H9 (cell line): ENCODE measurements around the gene CDHR5. TPM values are rescaled to one million over a fixed set of nuclear protein-coding genes. Genes with fewer than 3 reads are reported as not detected.

Experiments used
- DNase-seq: peaks from one replicate; pipeline ENCODE4 v3.0.0-alpha.2; 2017
- H2AFZ ChIP-seq: one replicate; pipeline ENCODE4 v1.6.1; 2013; ENCODE audit warnings: mild to moderate bottlenecking, low read length, control low read depth, moderate library complexity
- H2AK5ac ChIP-seq: 2 replicates; pipeline ENCODE4 v1.6.1; 2013; ENCODE audit warnings: low read length, control low read depth, mixed read lengths; ENCODE audit not compliant: insufficient read length
- H2BK120ac ChIP-seq: one replicate; pipeline ENCODE4 v1.6.1; 2013; ENCODE audit warnings: low read depth, mild to moderate bottlenecking, low read length, control low read depth, inconsistent platforms; ENCODE audit not compliant: poor library complexity, severe bottlenecking
- H2BK12ac ChIP-seq: 2 replicates; pipeline ENCODE4 v1.6.1; 2013; ENCODE audit warnings: low read length, control low read depth, mixed read lengths, low read depth; ENCODE audit not compliant: insufficient read length
- H2BK15ac ChIP-seq: 2 replicates; pipeline ENCODE4 v1.6.1; 2013; ENCODE audit warnings: low read depth, low read length, control low read depth
- H2BK20ac ChIP-seq: one replicate; pipeline ENCODE4 v1.6.1; 2013; ENCODE audit warnings: low read depth, mild to moderate bottlenecking, low read length, control low read depth, inconsistent platforms; ENCODE audit not compliant: poor library complexity, severe bottlenecking
- H2BK5ac ChIP-seq: 2 replicates; pipeline ENCODE4 v1.6.1; 2013; ENCODE audit warnings: low read length, control low read depth, mixed read lengths; ENCODE audit not compliant: insufficient read length
- H3K14ac ChIP-seq: 2 replicates; pipeline ENCODE4 v1.6.1; 2013; ENCODE audit warnings: low read length, control low read depth; ENCODE audit not compliant: insufficient read depth
- H3K18ac ChIP-seq: 2 replicates; pipeline ENCODE4 v1.6.1; 2013; ENCODE audit warnings: low read depth, mild to moderate bottlenecking, mixed read lengths, low read length, control low read depth; ENCODE audit not compliant: insufficient read length
- H3K23ac ChIP-seq: 2 replicates; pipeline ENCODE4 v1.6.1; 2013; ENCODE audit warnings: low read length, control low read depth, mixed read lengths, low read depth; ENCODE audit not compliant: insufficient read length
- H3K23me2 ChIP-seq: 2 replicates; pipeline ENCODE4 v1.6.1; 2013; ENCODE audit warnings: low read depth, mild to moderate bottlenecking, mixed read lengths, low read length, control low read depth; ENCODE audit not compliant: insufficient read length, poor library complexity, severe bottlenecking
- H3K27ac ChIP-seq: 2 replicates; pipeline ENCODE4 v1.5.1; 2013; ENCODE audit warnings: low read length, control low read depth, mixed read lengths, low read depth; ENCODE audit not compliant: insufficient read length
- H3K27me3 ChIP-seq: 2 replicates; pipeline ENCODE4 v1.6.1; 2013; ENCODE audit warnings: low read length, control low read depth, inconsistent platforms; ENCODE audit not compliant: insufficient read depth
- H3K4ac ChIP-seq: 2 replicates; pipeline ENCODE4 v1.6.1; 2013; ENCODE audit warnings: low read depth, mild to moderate bottlenecking, control low read depth, inconsistent platforms, low read length, moderate library complexity
- H3K4me1 ChIP-seq: 2 replicates; pipeline ENCODE4 v1.6.1; 2013; ENCODE audit warnings: low read length, control low read depth, inconsistent platforms; ENCODE audit not compliant: insufficient read depth
- H3K4me2 ChIP-seq: 2 replicates; pipeline ENCODE4 v1.6.1; 2013; ENCODE audit warnings: low read length, control low read depth, mixed read lengths; ENCODE audit not compliant: insufficient read length, insufficient read depth
- H3K56ac ChIP-seq: 2 replicates; pipeline ENCODE4 v1.6.1; 2013; ENCODE audit warnings: low read depth, mild to moderate bottlenecking, mixed read lengths, low read length, control low read depth; ENCODE audit not compliant: insufficient read length
- H3K79me1 ChIP-seq: 2 replicates; pipeline ENCODE4 v1.6.1; 2013; ENCODE audit warnings: low read depth, mild to moderate bottlenecking, moderate library complexity, low read length, control low read depth, inconsistent platforms; ENCODE audit not compliant: insufficient read depth, poor library complexity, severe bottlenecking
- H3K79me2 ChIP-seq: 2 replicates; pipeline ENCODE4 v1.6.1; 2013; ENCODE audit warnings: low read length, control low read depth, inconsistent platforms; ENCODE audit not compliant: insufficient read depth
- H3K9ac ChIP-seq: 2 replicates; pipeline ENCODE4 v1.6.1; 2013; ENCODE audit warnings: low read length, control low read depth, mixed read lengths; ENCODE audit not compliant: insufficient read length; ENCODE audit errors: extremely low read depth
- H3K9me3 ChIP-seq: one replicate; pipeline ENCODE4 v1.6.1; 2013; ENCODE audit warnings: low read depth, low read length, inconsistent platforms; ENCODE audit not compliant: control insufficient read depth
- H3T11ph ChIP-seq: one replicate; pipeline ENCODE4 v1.6.1; 2013; ENCODE audit warnings: mild to moderate bottlenecking, low read length, control low read depth, inconsistent platforms
- H4K20me1 ChIP-seq: one replicate; pipeline ENCODE4 v1.6.1; 2013; ENCODE audit not compliant: control insufficient read depth, insufficient read length, insufficient read depth
- H4K5ac ChIP-seq: 2 replicates; pipeline ENCODE4 v1.6.1; 2013; ENCODE audit warnings: low read depth, mild to moderate bottlenecking, mixed read lengths, low read length, control low read depth; ENCODE audit not compliant: insufficient read length
- H4K8ac ChIP-seq: replicated peaks from 2 replicates; pipeline ENCODE4 v1.6.1; 2013; ENCODE audit warnings: low read length, control low read depth, mixed read lengths, low read depth; ENCODE audit not compliant: insufficient read length
- H4K91ac ChIP-seq: 2 replicates; pipeline ENCODE4 v1.6.1; 2013; ENCODE audit warnings: low read depth, mild to moderate bottlenecking, moderate library complexity, mixed read lengths, low read length, control low read depth; ENCODE audit not compliant: insufficient read length
- H3K27ac Mint-ChIP-seq, 3 experiments: 2 replicates in 2 of 3; 3 replicates in 1 of 3; pipeline ENCODE4 v1.8.0; 2020 to 2021; ENCODE audit warnings: mixed read lengths in 3 of 3, mild to moderate bottlenecking in 1 of 3, moderate library complexity in 1 of 3
- H3K27me3 Mint-ChIP-seq: 2 replicates; pipeline ENCODE4 v1.8.0; 2021; ENCODE audit warnings: low read depth, mild to moderate bottlenecking, moderate library complexity, mixed read lengths
- H3K36me3 Mint-ChIP-seq, 3 experiments: 2 replicates in 2 of 3; 3 replicates in 1 of 3; pipeline ENCODE4 v1.8.0; 2020 to 2021; ENCODE audit warnings: low read depth in 3 of 3, mixed read lengths in 3 of 3; ENCODE audit not compliant: insufficient read depth in 1 of 3
- H3K4me1 Mint-ChIP-seq, 2 experiments: 2 replicates each; pipeline ENCODE4 v1.8.0; 2020; ENCODE audit warnings: mixed read lengths in 2 of 2
- H3K4me3 Mint-ChIP-seq, 2 experiments: 2 replicates in 1 of 2; 3 replicates in 1 of 2; pipeline ENCODE4 v1.8.0; 2020 to 2021; ENCODE audit warnings: mild to moderate bottlenecking in 2 of 2, mixed read lengths in 2 of 2, moderate library complexity in 1 of 2
- H3K9me3 Mint-ChIP-seq, 2 experiments: 2 replicates in 1 of 2; 3 replicates in 1 of 2; pipeline ENCODE4 v1.8.0; 2020; ENCODE audit warnings: mild to moderate bottlenecking in 2 of 2, mixed read lengths in 2 of 2, moderate library complexity in 1 of 2
- WGBS: extraction: QIAGEN DNeasy Blood & Tissue Kit; methylation state at CpG from one replicate; pipeline ENCODE4 v1.1.7; 2013; ENCODE audit warnings: missing lambda C conversion rate, low lambda C conversion rate, mixed read lengths; ENCODE audit not compliant: insufficient read length; ENCODE audit errors: extremely low coverage; 5-methylcytosine and 5-hydroxymethylcytosine counted together
- total RNA-seq: library from RNA; stranded (reverse); gene quantifications from 2 replicates; pipeline ENCODE4 v1.2.1, GENCODE V29; 2021
- TF ChIP-seq, protein P1 (sequence below): fragments of 200-600 bp; sonication (generic); conservative IDR thresholded peaks from 3 replicates; pipeline ENCODE4 v1.8.0; 2021; ENCODE audit warnings: antibody characterized with exemption, mild to moderate bottlenecking

Gene CDHR5
- total RNA-seq, 1 experiment from 2014 or later, result not detected

DNA sequence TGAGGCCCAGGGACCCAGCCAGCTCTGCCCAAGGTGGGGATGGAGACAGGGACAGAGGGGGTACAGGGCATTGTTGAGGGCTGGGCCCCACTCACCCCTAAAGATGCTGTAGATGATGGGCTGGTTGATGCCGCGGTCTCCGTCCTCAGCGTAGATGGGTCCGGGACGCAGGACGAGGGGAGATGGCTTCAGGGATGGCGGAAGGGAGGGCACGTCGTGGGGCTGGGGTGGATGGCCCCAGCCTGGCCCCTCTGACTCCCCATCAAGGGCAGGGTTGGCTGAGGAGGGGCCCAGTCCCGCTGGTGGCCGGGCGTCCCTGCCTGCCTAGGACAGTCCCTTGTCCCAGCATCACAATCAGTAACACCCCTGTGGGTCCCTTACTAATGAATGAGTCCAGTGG, 4.6 kb downstream of the CDHR5 start:
- Histone ChIP-seq H3K23ac (no peak overlapping the region), H2BK15ac (no peak overlapping the region), H4K8ac (no peak overlapping the region), H3K23me2 (peaks cover 4% of the 10 kb centered on the region), H3K4me1 (no peaks in the 10 kb centered on the region), H2BK120ac (no peak overlapping the region), H3K4ac (no peak overlapping the region), H2BK12ac (no peak overlapping the region), H3T11ph (no peak overlapping the region), H2BK5ac (no peak overlapping the region), H3K18ac (no peak overlapping the region), H2AK5ac (no peak overlapping the region), H4K5ac (no peak overlapping the region), H3K9me3 (no peaks in the 10 kb centered on the region), H3K56ac (no peak overlapping the region), H4K20me1 (no peaks in the 10 kb centered on the region), H2BK20ac (no peak overlapping the region), H3K27ac (no peak overlapping the region), H3K4me2 (no peak overlapping the region), H3K79me1 (no peaks in the 10 kb centered on the region), H3K27me3 (no peaks in the 10 kb centered on the region), H3K9ac (no peak overlapping the region), H3K79me2 (no peaks in the 10 kb centered on the region), H4K91ac (no peak overlapping the region), H2AFZ (no peak overlapping the region), H3K14ac (no peak overlapping the region)
- WGBS, result no CpG with 5 or more reads among the region's 13 CpGs
- Mint-ChIP-seq H3K27ac (no peak overlapping the region; a peak in 1 of 7 replicates), H3K27me3 (peaks cover 4% of the 10 kb centered on the region), H3K4me1 (peaks cover 2 to 4% of the 10 kb centered on the region in 2 experiments; a peak in 2 of 4 replicates), H3K4me3 (no peak overlapping the region), H3K36me3 (peaks cover 0 to 3% (median 0%) of the 10 kb centered on the region in 3 experiments; a peak in 1 of 7 replicates), H3K9me3 (no peaks in the 10 kb centered on the region)
- no peak for DNase-seq
- TF ChIP-seq, protein P1, sequence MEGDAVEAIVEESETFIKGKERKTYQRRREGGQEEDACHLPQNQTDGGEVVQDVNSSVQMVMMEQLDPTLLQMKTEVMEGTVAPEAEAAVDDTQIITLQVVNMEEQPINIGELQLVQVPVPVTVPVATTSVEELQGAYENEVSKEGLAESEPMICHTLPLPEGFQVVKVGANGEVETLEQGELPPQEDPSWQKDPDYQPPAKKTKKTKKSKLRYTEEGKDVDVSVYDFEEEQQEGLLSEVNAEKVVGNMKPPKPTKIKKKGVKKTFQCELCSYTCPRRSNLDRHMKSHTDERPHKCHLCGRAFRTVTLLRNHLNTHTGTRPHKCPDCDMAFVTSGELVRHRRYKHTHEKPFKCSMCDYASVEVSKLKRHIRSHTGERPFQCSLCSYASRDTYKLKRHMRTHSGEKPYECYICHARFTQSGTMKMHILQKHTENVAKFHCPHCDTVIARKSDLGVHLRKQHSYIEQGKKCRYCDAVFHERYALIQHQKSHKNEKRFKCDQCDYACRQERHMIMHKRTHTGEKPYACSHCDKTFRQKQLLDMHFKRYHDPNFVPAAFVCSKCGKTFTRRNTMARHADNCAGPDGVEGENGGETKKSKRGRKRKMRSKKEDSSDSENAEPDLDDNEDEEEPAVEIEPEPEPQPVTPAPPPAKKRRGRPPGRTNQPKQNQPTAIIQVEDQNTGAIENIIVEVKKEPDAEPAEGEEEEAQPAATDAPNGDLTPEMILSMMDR, result no peak
